ENCODE measurements around the gene C14orf93.

C14orf93 gene

DNA sequence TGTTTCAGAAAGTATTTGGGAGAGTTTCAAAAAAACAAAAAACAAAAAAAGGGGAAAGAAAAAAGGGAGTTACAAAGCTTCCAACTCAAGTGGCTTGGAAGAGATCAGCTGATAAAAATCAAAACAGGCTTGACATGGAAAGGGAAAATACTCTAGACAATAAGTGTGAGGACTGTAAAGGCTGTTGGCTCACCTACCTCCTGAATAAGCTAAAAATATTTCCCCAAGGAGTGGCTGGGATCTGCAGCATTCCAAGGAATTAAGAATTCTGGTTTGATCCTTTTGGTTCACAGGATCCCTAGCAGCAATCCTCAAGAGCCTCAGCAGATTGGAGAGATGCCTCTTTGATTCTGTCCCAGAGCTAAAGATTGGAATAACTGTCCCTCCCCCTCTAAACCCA lies 16.4 kb downstream of the C14orf93 start:
- no peak for DNase-seq

DNA sequence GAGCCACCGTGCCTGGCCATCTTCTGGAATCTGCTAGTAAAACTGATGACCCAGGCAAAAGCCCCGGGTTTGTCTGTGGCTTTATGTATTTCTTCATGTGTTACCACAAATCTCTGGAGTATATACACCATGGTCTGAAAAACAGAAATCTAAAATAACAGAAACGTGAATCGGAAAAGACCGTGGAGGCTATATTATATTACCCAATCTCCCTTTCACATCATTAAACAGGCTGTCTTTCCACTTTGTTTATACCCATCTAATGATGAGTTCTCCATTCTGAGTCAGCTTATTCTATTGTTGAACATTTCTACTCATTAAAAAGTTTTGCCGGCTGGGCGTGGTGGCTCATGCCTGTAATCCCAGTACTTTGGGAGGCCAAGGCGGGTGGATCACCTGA lies 18.1 kb downstream of the C14orf93 start:
- DNase-seq = no peak

DNA sequence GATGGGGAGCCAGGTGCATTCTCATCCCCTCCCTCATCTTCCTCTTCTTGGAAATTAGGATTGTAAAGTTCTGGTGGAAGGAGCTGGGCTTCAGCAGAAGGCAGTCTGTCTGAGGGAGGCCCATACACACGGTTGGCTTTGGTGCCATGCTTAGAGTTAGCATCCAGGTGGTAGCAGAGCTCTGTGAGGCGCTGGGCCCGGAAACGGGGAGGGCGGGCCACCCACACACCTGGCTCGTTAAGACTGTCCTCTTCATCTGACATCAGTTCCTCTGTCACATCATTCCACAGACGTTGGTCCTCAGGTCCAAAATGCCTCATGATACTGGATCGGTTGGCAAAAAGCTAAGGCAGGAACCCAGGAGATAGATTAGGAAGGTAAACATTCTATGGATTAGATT lies 22.7 kb downstream of the C14orf93 start:
- DNase-seq = no peak

DNA sequence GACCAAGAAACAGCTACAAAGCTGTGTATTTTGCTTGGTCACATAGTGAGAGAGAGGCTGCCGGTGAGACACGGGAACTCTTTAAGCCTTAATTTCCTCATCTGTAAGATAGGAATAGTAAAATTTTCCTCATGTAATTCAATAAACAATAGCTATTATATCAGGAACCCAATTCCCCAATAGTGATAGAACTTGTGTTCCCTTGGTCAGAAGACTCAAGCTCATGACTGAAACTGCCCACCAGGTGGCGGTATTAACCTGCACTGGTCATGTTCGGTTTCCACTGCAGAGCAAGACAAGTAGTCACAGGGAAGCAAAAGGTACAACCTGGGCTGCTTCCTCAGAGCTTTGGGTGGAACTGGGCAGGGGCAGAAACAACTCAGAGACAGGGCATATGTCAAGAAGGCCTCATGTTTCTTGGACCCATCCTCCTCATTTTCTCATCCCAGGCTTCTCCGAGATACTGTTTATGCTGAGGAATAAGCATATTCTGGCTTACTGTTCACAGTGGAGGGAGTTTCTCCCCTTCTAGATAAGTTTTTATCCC lies 23.4 kb downstream of the C14orf93 start:
- peak; percentile 15 for DNase-seq

DNA sequence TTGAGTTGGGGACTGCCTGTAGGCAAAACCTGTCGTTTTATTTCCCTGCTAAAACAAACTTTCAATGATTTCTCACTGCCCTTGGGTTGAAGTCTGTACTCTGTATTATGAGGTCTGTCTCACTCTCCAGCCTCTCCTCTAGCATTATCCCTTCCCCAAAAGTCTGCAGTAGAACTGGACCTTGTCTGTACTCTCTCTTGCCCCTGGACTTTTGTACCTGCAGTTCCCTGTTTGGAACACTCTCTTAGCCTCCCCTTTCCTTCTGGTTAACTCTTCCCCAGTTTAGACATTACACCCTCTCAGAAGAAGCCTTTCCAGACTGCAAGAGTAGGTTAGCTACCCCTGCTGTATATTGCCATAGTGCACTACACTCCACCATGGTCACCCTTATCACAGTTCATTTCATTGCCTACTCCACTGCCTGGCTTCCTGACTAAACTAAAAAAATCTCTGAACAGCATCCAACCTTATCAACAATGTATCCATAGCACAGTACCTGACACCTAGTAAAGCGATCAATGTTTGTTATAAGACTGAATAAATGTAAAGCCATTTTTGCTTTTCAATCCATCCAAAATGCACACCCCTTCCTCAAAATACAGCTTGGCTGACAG lies 23.9 kb downstream of the C14orf93 start:
- no peak for DNase-seq

DNA sequence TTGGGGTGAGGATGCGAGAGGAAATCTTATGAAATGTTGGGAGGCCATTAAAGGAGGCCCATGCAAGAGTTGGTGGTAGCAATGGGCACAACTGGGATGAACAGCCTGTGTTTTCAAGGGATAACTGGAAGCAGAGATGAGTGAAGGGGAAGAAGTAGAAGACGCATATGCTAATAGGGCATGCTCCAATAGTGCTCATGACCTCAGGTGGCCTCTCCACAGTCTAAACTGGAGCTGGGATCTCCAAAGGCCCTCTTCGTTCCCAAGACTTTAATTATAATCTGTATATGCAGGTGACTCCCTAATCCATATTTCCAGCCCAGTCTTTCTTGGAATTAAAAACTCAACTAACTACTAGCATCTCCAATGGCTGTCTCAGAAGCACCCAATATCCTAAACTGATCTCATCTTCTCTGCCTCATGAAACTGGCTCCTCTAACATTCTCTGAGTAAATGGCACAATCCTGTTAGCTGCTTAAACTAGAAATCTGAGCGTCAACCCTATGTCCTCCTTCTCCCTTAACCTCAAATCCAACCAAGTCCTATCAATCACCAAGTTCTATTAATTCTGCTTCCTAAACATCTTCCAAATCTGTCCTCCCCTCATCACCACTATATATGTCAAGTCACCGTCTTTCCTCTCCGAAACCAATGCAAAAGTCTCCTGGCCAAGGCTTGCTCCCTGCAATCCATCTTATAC lies 24.8 kb downstream of the C14orf93 start:
- DNase-seq = no peak

DNA sequence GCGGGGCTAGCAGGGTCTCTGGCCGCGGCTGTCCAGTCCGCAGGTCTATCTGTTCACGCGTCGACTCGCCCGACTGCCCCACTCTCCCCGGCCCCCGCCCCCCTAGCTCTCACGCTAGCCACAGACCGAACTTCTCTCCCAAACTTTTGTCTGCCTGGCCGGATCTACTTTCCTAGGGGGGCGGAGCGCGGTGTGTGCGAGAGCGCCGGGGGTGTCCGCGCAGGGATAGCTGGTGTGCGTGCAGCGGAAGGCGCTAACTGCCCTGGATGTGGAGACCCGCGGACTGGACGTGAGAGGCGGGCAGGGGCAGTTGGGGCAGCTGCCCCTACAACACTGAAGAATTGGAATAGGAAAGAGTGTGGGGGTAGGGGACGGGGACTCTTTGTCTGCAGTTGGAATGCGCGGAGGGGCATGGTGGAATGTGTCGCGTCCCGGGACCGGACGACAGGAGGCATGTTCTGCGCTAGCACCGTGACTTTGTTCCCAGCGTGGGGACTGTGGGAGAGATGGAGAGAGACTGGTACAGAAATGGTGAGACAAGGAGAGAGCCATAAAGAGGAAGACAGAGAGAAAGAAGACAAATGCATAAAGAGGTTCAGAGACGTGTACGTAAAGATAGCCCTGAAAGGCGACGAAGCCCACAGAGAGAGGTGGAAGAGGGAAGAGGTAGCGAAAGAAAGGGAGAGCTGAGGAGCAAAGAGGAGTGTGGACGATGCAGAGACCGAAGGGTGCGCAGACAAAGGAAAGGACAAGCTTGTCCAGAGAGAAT lies 27.3 kb downstream of the C14orf93 start, which contains the start of gene AJUBA:
Gene AJUBA, minus strand, starts transcription at position 75 of the 769 bp plus-strand sequence. CDS start 285 bp downstream, outside the sequence.
- DNase-seq = no peak

DNA sequence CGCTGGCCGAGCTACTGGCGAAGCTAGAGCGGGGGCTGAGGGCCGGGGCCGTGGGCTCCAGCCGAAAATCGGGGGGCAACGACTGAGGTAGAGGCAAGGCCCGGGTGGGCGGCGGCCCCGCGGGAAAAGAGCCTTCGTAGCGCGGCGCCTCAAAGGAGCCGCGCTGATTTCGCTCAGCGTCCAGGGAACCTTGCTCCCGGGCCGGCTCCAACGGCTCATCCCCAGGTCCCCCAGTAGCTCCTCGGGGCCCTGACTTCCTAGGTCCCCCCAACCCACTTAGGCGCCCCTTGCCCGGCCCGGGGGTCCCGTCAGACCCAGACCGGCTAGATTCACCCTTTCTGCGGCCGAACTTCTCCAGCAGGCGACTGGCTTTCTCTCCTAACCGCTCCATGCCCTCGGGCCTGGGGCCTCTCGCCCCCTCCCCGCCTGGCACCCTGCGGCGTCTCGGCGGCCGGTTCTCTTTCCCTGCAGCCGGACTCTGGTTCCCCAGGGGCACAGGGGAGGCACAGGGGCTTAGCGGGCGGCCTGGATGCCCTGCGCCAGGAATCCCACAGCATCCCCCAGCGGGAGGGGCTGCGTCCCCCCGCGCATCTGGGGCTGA lies 28.0 kb downstream of the C14orf93 start:
- no peak for DNase-seq

DNA sequence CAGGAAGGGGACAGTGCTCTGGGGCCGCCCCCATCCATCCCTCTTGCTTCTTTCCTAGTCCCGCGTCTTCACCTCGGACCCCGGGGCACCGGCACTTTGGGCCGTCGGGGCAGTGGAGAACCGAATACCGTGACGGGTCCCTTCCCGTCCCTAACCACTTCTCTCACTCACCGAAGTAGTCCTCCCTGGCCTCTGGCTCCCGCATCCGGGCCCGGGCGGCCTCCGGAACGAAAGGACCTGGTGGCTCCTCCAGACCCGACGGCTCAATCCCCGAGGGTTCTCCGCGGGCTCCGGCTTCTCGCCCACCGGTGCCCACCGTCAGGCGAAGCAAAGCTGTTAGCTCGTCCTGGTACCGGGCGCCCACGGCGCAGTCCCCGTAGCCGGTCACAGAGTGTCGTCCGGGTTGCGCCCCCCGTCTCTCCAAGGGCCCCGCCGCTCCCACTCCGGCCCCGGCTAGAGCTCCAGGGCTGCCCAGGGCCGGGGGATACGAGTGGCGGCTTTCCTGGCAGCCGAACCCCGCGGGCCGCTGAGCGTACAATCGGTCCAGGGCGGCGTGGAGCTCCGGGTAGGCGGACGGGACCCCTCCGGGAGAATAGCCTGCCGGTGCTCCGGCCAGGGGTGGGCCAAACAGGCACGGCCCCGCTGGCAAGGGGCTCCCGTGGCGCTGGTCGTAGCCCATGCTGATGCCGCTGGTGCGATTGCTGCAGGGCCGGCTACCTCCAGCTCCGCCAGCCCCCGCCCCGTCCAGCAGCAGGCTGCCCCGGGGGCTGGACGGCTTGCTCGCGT lies 28.7 kb downstream of the C14orf93 start:
- no peak for DNase-seq

DNA sequence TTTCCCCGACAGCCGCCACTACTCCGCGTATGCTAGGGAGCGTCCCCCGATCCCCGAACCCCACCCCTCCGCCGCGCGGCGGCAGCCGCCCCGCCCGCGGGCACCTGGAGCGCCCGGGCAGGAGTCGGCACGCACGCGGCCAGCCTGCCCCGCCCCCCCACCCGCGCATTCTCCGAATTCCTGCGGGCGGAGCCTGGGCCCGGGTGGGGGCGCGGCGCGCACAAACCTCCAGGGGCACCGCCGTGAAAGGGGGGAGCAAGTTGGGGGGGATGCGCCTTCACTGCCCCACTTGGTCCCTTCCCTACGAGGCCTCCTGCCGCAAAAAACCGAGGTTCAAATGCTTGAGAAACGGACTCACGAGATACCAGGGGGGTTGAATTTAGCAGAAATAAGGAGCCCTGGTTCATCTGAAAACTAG lies 29.3 kb downstream of the C14orf93 start:
- DNase-seq = no peak

DNA sequence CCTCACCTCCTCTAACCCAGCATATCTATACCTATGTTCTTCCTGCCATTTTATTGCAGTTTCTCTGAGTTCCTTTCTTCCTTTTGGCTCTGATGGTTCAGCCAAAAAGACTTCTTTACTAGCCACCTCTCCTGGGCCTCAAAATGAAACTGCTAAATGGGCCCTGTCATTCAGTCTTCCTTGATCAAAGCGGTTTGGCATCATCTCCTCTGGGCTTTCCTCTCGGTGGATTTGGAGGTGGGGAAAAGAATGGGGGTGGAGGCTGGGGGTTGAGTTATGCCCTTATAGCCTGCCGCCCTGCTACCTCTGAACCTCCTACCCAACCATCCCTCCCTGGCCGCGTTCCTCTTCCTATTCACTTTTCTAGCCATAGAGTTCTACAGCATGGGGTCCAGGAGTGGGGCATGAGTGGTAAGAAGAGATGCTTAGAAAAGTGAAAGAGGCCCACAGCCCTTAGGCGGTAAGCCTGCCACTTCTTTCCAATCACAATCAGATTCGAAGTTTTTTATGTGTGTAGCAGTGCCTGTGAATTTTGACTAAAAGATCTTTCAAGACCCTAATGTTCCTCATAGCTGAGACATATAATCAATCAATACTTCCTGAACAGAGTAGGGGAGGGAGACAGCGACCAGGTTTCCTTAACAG lies 30.1 kb downstream of the C14orf93 start:
- DNase-seq = no peak

DNA sequence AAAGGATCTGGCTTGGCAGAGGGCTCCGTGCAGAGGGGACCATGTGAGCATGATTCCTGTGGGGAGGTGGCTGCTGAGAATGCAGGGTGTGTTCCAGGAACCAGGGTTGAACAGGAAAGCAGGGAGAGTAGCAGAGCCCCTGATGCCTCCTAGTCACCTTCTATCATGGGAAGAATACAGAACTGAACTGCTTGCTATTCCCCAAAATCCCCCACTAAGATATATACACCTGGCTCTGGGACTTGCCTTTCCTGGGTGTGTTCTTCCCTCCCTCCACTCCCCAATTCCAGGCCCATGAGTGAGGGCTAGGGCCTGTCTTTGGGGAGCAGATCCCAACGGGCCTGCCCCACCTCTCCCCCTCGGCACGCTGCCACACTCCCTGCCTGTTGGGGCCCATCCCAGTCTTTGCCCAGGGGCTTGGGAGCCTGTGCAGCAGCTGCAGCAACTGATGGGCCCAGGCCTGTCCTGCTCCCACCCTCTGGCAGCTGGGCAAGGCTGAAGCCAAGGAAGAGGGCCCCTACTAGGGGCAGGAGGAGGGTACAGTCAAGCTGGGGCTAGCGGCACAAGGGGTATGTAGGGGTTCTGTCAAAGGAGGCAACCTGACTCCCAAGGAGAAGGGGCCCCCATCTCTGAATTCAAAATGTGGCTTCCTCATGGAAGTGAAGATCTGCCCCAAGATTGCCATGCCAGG lies 30.8 kb downstream of the C14orf93 start:
- DNase-seq = no peak

DNA sequence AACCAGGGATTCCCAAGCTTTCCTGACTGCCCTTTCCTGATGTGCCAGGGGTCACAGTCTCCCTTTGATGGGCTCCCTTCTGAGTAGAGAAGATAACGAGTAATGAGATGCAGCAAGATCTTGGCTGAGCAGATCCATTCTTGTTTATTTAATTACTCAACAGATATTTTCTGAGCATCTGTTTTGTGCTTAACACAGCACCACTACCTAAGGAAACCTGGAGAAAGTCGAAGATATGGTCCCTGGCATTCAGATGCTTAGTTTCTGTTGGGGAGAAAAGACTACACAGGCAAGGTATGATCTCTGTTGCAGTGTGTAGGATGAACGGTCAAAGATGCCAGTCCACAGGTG lies 31.5 kb downstream of the C14orf93 start:
- no peak for DNase-seq

DNA sequence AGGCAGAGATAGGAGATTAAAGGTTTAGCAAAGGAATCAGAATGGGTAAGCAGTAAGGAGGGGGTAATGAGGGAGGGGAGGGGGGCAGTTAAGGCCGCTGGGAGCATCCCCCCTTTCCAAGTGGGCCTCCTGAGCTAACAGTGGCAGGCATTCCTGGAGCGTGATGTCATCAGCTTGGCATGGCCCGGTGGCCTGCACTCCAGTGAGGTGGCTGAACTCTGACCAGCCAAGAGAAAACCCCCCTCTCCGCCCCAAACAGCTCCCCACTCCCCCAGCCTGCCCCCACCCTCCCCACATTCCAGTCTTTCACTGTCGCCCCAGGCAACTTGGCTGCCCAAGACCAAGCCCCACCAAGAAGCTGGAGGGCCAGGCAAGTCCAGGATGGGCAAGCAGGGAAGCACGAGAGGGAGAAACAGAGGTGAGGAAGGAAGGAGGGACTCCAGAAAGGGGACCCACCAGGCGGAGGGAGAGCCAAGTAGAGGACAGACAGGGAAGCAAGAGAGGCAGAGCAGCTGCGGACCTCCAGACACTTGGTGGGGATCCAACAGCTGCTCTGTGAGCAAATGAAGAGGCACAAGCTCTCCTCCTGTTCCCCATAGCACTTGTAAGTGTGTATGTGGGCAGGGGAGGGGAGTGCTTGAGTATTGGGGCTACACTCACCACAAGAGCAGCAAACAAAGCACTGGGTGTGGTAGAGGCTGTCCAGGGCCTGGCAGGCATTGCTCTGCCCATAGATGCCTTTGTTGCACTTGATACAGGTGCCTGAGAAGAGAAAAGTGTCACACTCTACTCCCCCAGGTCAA lies 32.1 kb downstream of the C14orf93 start:
- no peak for DNase-seq

DNA sequence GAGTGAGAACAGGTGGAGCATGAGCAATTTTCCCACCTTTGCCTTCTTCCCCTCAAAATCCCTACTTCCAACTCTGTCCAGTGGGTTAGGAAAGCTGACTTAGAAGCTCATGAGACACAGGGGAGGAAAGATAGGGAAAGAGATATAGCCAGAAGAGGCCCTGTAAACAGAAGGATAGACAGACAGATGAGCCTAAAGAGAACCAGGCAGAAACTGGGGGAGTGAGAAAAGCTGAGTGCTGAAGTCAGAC lies 32.6 kb downstream of the C14orf93 start:
- DNase-seq = no peak

DNA sequence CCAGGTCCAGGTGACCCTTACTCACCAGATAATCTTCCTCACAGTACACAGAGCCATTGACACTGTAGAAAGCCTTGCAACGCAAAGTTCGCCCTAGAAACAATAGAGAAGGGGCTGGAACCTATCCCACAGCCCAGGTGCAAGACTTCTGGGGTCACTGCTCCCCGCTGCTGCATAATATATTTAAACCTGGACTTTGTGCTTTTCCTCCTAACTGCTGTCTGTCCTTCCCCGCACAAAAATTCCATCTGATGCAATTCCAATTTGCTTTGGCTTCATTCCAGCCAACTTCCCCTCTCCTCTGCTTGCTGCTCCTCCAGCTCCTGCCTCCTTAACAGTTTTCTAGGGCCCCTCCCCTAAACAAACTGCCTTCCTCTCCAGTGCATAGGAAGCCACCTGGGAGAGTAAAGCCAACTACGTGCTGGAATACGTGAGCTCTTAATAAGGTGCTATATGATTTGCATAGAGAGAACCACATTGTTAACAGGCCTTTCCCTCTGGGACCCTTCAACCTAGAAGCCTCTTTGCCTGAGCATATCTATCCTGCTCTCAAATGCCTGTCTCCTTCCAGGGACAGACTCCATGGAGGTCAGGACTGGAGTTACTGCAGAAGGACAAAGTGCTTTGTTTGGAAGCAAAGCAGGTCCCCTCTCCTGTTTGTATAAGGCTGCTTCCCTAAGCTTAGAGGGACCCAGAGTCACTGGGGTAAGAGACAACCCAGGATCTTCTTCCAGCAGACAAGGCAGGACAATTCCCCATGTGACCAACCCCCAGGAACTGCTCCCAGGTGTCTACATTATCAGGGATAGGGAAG lies 33.1 kb downstream of the C14orf93 start:
- DNase-seq = no peak

DNA sequence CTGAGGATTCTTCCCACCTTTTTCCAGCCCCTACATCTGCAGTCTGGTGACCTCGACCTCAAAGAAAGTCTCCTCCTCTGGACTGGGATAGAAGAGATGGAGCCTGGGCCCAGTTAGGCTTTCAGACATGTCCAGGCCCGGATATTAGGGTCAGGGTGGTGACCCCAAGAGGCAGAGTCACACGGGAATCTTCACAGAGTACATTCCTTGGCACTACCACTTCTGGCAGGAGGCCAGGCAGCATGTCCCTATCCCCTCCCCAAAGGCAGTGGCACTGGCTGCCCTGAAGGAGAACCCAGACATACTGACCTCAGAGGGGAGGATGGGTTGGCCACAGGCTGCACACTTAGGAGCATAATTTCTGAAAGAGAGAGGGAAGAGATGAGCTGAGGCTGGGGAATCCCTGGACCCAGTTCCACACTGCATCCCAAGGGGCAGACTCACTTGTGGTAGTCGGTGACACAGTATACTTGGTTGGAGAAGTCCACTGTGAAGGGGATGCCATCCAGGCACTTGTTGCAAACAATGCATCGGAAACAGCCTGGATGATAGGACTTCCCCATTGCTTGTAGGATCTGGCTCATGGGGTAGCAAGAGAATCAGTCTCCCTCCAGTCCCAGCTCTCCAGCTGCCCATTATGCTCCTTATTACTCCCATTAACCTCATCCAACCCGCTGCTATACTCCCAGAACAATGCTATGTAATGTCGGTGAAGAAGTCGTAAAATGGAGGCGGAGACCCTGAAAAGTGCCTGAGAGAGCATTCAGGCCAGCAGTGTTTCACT lies 35.2 kb downstream of the C14orf93 start:
- DNase-seq = no peak

DNA sequence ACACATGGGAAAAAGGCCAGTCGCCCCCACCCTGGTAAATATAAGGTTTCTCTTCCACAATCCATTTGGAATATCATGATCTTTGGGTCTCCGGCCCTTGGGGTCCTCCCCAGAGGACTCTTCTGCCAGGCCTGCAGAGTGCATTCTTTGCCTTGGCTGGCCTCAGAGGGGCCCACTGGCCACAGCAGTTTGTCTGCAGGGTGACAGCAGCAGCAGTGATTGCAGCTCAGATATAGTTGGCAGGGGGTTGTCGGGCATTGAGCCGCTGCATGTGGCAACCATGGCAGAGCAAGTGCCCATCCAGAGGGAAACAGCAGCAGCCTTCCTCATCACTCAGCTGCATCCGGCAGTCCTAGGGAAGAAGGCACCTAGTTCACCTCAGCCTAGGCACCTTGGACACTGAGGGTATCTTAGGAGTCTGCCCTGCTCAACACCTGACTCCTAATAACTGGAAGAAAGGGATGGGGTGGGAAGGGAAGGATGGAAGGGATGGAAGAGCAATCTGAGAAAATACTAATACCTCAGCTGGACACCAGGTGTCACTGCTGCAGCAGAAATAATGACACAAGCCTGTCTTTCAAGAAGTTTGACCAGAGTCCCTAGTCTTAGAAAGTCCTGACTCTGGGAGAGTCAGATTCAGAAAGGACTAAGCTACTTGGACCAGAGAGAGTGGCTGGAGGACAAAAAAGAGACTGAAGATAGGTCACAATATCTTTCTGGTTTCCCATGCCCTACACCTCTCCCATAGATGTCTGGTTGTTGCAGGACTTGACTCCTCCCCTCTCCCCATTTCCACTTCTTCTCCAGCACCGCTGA lies 36.5 kb downstream of the C14orf93 start:
- no peak for DNase-seq

Measured in NCI-H2081 treated with DMSO at 0.1 percent for 48 hours (cell line).